ENCODE results near the gene TCHP. TPM values are rescaled to one million over a fixed set of nuclear protein-coding genes. Genes with fewer than 3 reads are reported as not detected.

The TCHP gene
- total and polyA plus RNA-seq, 2 of the 13 experiments (the other 11 are each of a cell fraction or from before 2014, with no cell fraction given): 6.7 to 12.2 TPM

DNA sequence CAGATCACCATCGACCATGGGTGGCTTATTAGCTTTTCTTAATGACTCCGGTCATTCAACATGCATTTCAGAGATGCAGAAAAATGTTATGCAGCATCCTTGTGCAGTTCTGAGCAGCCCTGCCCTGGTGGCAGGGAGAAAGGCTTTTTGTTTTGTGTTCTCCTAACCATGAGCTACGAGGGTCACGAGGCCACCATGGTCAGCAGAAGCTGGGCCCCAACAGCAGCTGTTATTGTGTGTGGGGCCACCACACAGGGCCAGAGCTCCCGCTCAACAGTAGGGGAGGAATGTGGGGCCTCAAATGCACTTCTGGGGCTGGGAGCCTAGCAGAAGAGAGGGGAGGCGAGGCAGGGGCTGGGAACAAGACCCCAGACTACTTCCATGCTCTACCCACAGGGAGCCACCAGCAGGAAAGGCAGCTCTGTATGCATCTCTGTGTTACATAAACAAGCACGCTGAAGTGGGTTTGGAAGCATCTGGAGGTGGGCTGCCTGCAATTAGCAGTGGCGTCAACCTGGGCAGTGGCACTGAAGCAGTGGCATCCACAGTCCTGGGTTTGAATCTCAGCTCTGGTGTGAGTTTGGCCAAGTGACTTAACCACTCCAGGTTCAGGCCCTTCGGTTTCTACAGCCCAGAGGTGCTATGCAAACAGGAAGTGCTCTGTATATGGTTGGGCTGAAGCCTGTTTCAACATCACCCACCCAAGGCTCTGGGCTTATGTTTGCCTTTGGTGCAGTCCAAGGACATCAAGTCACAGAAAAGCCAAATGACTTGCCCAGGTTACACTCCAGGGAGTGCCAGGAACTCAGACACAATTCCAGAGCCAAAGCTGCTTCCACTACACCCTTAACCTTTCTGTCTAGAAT, 36.0 kb upstream of the TCHP start (continued):
- TF ChIP-seq, protein P1, sequence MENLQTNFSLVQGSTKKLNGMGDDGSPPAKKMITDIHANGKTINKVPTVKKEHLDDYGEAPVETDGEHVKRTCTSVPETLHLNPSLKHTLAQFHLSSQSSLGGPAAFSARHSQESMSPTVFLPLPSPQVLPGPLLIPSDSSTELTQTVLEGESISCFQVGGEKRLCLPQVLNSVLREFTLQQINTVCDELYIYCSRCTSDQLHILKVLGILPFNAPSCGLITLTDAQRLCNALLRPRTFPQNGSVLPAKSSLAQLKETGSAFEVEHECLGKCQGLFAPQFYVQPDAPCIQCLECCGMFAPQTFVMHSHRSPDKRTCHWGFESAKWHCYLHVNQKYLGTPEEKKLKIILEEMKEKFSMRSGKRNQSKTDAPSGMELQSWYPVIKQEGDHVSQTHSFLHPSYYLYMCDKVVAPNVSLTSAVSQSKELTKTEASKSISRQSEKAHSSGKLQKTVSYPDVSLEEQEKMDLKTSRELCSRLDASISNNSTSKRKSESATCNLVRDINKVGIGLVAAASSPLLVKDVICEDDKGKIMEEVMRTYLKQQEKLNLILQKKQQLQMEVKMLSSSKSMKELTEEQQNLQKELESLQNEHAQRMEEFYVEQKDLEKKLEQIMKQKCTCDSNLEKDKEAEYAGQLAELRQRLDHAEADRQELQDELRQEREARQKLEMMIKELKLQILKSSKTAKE (CRISPR knock-in tag; IDR thresholded peaks at IDR 0.05; ENCODE audit: borderline replicate concordance): peak; percentile 51; the same call in 1 of the 2 replicates
- TF ChIP-seq, protein P2, sequence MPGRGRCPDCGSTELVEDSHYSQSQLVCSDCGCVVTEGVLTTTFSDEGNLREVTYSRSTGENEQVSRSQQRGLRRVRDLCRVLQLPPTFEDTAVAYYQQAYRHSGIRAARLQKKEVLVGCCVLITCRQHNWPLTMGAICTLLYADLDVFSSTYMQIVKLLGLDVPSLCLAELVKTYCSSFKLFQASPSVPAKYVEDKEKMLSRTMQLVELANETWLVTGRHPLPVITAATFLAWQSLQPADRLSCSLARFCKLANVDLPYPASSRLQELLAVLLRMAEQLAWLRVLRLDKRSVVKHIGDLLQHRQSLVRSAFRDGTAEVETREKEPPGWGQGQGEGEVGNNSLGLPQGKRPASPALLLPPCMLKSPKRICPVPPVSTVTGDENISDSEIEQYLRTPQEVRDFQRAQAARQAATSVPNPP (CRISPR knock-in tag; IDR thresholded peaks at IDR 0.05): no peak
- TF ChIP-seq, protein P3, sequence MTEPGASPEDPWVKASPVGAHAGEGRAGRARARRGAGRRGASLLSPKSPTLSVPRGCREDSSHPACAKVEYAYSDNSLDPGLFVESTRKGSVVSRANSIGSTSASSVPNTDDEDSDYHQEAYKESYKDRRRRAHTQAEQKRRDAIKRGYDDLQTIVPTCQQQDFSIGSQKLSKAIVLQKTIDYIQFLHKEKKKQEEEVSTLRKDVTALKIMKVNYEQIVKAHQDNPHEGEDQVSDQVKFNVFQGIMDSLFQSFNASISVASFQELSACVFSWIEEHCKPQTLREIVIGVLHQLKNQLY (CRISPR knock-in tag; IDR thresholded peaks at IDR 0.05): no peak; the same call in 1 of the 2 replicates
- no peak for TF ChIP-seq HCFC1 (IDR thresholded peaks at IDR 0.05; ENCODE audit: low read depth, low read length)
- TF ChIP-seq HDAC2 (CRISPR knock-in tag; IDR thresholded peaks at IDR 0.05): peak; percentile 94
- TF ChIP-seq, protein P4, sequence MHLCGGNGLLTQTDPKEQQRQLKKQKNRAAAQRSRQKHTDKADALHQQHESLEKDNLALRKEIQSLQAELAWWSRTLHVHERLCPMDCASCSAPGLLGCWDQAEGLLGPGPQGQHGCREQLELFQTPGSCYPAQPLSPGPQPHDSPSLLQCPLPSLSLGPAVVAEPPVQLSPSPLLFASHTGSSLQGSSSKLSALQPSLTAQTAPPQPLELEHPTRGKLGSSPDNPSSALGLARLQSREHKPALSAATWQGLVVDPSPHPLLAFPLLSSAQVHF (CRISPR knock-in tag; IDR thresholded peaks at IDR 0.05): no peak
- TF ChIP-seq NFIB (CRISPR knock-in tag; IDR thresholded peaks at IDR 0.05; ENCODE audit: borderline replicate concordance): no peak
- TF ChIP-seq, protein P5, sequence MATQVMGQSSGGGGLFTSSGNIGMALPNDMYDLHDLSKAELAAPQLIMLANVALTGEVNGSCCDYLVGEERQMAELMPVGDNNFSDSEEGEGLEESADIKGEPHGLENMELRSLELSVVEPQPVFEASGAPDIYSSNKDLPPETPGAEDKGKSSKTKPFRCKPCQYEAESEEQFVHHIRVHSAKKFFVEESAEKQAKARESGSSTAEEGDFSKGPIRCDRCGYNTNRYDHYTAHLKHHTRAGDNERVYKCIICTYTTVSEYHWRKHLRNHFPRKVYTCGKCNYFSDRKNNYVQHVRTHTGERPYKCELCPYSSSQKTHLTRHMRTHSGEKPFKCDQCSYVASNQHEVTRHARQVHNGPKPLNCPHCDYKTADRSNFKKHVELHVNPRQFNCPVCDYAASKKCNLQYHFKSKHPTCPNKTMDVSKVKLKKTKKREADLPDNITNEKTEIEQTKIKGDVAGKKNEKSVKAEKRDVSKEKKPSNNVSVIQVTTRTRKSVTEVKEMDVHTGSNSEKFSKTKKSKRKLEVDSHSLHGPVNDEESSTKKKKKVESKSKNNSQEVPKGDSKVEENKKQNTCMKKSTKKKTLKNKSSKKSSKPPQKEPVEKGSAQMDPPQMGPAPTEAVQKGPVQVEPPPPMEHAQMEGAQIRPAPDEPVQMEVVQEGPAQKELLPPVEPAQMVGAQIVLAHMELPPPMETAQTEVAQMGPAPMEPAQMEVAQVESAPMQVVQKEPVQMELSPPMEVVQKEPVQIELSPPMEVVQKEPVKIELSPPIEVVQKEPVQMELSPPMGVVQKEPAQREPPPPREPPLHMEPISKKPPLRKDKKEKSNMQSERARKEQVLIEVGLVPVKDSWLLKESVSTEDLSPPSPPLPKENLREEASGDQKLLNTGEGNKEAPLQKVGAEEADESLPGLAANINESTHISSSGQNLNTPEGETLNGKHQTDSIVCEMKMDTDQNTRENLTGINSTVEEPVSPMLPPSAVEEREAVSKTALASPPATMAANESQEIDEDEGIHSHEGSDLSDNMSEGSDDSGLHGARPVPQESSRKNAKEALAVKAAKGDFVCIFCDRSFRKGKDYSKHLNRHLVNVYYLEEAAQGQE (IDR thresholded peaks at IDR 0.05; ENCODE audit: borderline replicate concordance in 1 of 2, low read depth in 1 of 2, low read length in 2 of 2): no peak
- peak; percentile 90 for TF ChIP-seq PITX1 (CRISPR knock-in tag; IDR thresholded peaks at IDR 0.05)
- no peak for TF ChIP-seq SIN3A (IDR thresholded peaks at IDR 0.05; ENCODE audit: borderline replicate concordance, low read depth, low read length)
- TF ChIP-seq SRSF4 (IDR thresholded peaks at IDR 0.05; ENCODE audit: low read depth, low read length, poor library complexity, severe bottlenecking): no peak
- TF ChIP-seq ZNF549 (CRISPR knock-in tag; IDR thresholded peaks at IDR 0.05): no peak
- TF ChIP-seq, protein P6, sequence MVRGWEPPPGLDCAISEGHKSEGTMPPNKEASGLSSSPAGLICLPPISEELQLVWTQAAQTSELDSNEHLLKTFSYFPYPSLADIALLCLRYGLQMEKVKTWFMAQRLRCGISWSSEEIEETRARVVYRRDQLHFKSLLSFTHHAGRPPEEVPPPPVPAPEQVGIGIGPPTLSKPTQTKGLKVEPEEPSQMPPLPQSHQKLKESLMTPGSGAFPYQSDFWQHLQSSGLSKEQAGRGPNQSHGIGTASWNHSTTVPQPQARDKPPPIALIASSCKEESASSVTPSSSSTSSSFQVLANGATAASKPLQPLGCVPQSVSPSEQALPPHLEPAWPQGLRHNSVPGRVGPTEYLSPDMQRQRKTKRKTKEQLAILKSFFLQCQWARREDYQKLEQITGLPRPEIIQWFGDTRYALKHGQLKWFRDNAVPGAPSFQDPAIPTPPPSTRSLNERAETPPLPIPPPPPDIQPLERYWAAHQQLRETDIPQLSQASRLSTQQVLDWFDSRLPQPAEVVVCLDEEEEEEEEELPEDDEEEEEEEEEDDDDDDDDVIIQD (CRISPR knock-in tag; IDR thresholded peaks at IDR 0.05; ENCODE audit: low read depth): no peak
- TF ChIP-seq FLYWCH1 (CRISPR knock-in tag; IDR thresholded peaks at IDR 0.05): no peak
- no peak for TF ChIP-seq MBNL3 (CRISPR knock-in tag; conservative IDR thresholded peaks at IDR 0.05)
- peak; percentile 58; the same call in 1 of the 2 replicates for TF ChIP-seq FOXK1 (CRISPR knock-in tag; IDR thresholded peaks at IDR 0.05; ENCODE audit: borderline replicate concordance, low read depth)
- TF ChIP-seq DPF2 (CRISPR knock-in tag; IDR thresholded peaks at IDR 0.05; ENCODE audit: borderline replicate concordance, low read depth): peak; percentile 96
- 0 out of 2 replicates have a peak, but pooled peaks have one; percentile 21 for TF ChIP-seq ZNF83 (CRISPR knock-in tag; IDR thresholded peaks at IDR 0.05; ENCODE audit: borderline replicate concordance)

Data from HepG2 (cell line).